CD4-positive, alpha-beta T cell treated with Interleukin-21 for 1 hour (primary cell): ENCODE results near the gene MIA2.
"Not testable (repeated sequence)": the region's sequence is repeated elsewhere in the genome, so short reads cannot be mapped to it uniquely, and the experiment has no call there.

Experiments used
- DNase-seq: peaks from one replicate; pipeline ENCODE4 v3.0.0-alpha.2; 2020

MIA2 gene

DNA sequence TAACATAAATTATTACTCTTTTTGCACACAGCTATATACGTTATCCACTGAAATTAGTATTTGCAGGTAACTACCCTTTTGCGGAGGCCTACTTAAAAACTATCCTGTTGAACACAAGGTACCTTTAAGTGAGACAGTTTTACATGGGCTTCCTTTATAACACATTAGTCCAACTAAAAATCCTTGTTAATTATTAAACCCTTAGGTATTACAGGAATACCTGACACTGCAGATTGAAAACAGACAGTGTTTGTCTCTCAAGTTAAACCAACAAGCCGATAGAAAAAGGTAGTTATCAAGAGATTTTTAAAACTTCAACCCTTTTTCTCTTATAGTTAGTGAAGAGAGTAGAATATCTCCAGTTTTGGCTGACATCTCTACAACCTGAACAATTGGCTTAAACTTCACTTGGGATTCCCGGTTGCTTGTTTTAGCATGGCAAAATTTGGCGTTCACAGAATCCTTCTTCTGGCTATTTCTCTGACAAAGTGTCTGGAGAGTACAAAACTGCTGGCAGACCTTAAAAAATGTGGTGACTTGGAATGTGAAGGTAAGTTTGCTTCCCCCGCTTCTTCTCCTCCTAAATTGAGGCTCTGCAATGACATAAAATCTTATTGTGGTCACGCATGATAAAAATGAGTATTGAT, at the start of gene MIA2:
TSS of gene MIA2 (plus strand) at position 236 of the 647 bp plus-strand sequence. CDS start at position 436, 200 bp downstream.
- DNase-seq, result no peak

DNA sequence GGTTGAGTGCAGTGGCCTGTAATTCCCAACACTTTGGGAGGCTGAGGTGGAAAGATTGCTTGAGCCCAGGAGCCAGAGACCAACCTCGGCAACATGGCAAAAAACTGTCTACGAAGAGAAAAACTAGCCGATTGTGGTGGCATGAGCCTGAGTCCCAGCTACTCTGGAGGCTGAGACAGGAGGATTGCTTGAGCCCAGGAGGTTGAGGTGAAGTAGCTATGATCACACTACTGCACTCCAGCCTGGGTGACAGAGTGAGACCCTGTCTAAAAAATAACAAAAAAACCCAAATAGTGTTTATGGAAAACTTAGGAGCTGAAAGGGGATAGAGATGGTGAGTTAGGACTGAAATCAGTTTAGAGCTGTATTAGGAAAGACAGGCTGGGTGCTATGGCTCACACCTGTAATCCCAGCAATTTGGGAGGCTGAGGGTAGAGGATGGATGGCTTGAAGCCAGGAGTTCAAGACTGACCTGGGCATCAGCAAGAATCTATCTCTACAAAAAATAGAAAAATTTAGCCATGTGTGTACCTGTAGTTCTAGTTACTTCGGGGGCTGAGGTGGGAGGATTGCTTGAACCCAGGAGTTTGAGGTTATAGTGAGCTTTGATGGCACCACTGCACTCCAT, 49.0 kb upstream of the MIA2 start:
- no peak for DNase-seq

GRCh38 chr14:39185256-39186049, 48.3 kb upstream of the MIA2 start:
- no peak for DNase-seq

GRCh38 chr14:39186941-39187525, 46.7 kb upstream of the MIA2 start:
- DNase-seq, result no peak

DNA sequence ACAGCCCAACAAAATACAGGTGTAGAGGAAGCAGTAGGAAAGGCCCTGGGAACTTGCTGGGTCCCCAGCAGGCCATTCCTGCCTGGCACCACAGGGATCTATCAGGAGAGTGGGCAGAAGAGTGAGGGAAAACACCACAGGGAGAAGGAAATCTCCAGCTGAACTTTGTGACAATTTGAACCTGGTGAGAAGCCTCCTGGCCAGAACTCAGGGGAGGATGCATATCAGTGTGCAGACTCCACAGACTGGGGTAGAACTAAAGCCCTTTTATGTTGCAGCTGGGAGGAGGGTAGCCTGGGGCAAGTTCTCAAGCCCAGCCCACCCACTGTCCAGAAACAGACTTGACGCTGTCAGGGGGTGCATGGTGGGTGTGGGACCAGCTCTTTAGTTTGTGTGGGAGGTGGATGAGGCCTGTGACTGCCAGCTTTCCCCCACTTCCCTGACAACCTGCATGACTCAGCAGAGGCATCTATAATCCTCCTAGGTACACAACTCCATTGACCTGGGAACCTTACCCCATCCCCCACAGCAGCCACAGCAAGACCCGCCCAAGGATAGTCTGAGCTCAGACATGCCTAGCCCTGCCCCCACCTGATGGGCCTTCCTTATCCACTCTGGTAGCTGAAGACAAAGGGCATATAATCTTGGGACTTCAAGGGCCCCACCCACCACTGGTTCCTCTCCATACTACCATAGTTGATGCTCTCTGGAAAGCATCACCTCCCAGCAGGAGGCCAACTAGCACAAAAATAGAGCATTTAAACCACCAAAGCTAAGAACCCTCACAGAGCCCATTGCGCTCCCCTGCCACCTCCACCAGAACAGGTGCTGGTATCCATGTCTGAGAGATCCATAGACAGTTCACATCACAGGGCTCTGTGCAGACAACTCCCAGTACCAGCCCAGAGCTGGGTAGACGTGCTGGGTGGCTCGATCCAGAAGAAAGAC, 29.8 kb upstream of the MIA2 start:
- DNase-seq, result no peak

- DNase-seq, result not testable (repeated sequence)
These were observed 26.3 kb upstream of the MIA2 start for GRCh38 chr14:39207430-39207829.

DNA sequence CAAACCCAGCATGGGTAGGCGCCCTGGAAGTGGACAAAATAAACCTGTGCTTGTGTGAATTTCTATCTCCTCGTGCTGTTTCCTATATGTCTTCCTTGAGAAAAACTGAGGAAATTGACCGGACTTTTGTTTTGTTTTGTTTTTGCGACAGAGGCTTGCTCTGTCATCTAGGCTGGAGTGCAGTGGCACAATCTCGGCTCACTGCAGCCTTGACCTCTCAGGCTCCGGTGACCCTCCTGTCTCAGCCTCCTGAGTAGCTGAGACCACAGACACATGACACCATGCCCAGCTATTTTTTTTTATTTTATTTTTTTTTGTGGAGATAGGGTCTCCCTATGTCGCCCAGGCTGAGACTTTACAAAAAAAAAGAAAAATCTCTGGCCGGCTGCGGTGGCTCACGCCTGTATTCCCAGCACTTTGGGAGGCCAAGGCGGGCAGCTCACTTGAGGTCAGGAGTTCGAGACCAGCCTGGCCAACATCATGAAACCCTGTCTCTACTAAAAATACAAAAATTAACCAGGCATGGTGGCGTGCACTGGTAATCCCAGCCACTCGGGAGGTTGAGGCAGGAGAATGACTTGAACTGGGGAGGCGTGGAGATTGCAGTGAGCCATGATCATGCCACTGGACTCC, 22.5 kb upstream of the MIA2 start:
- DNase-seq, result no peak

DNA sequence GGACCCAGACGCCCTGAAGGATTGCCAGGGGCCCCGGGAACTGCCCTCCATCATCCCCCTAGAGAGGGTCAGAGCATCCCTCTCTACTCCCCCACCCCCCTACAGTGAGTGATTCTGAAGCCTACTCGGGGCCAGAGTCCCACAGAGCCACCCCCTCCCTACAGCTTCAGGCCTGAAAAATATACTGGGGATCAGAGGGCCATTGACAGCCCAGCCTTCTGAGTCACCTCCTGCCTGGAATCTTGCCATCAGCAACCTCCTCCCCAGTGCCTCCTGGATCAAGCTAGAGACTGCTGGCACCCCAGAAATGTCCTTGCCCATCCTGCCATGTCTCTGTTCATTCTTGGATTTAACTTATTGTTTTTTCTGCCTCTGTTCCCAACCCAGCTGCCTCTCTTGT, 21.7 kb upstream of the MIA2 start:
- DNase-seq, result no peak

DNA sequence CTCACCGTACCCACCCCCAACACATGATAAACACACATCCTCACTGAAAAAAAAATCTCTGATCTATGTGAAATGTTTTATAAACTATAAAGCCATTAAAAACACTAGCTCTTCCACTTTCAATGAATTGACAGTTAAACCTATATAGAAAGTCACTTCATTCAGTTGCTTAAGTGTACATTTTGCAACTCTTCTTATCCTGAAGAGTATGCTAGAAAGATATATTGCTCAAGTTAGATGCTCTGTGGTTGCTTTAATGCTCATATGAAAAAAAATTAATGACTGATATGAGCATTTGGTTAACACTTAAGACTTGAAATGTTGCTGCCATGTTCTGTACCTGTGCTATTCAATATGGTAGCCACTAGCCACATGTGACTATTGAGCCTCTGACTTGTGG, 21.0 kb upstream of the MIA2 start:
- no peak for DNase-seq

DNA sequence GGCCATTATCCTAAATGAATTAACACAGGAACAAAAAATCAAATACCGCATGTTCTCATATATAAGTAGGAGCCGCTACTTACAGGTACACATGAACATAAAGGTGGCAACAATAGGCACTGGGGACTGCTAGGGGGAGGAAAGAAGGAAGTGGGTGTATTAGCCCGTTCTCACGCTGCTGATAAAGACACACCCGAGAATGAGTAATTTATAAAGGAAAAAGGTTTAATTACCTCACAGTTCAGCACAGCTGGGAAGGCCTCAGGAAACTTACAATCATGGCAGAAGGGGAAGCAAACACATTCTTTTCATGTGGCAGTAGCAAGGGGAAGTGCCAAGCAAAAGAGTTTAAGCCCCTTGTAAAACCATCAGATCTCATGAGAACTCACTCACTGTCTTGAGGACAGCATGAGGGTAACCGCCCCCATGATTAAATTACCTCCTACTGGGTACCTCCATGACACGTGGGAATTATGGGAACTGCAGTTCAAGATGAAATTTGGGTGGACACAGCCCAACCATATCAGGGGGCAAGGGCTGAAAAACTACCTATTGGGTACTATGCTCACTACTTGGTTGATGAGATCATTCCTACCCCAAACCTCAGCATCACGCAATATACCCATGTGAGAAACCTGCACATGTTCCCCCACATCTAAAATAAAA, 16.4 kb upstream of the MIA2 start:
- DNase-seq, result no peak

DNA sequence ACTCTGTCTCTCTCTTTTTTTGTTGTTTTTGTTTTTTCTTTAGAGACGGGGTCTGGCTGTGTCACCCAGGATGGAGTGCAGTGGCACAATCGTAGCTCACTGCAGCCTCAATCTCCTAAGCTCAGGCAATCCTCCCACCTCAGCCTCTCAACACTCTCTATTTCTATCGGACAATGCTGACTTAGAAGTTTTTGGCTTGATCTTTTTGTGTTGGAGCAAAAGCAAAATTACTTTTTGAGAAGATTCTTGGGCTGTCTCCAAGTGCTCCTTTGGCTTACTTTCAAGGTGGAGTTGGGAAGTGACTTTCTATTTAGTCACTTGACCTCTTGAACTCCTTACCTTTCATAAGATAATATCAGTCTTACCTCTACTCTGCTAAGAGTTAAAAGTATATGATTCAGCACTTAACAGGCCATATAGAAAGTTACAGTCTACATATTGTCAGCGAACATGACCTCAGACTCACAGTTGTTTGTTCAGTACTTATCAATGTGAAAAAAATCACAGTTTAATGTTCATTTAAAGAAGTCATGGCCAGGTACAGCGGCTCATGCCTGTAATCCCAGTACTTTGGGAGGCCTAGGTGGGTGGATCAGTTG, 15.4 kb upstream of the MIA2 start:
- no peak for DNase-seq

- no peak for DNase-seq
These were observed 14.6 kb upstream of the MIA2 start for GRCh38 chr14:39219075-39219499.

DNA sequence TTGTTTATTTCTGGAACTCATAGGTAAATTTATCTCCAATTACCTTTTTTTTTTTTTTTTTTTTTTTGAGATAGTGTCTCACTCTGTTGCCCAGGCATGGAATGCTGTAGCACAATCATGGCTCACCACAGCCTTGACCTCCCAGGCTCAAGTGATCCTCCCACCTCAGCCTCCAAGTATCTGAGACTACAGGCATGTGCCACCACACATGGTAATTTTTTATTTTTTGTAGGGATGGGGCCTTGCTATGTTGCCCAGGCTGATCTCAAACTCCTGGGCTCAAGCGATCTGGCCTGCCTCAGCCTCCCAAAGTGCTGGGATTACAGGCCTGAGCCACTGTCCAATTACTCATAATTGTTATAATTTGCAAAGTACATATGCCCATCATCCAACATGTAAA, 13.2 kb upstream of the MIA2 start:
- not testable (repeated sequence) for DNase-seq

DNA sequence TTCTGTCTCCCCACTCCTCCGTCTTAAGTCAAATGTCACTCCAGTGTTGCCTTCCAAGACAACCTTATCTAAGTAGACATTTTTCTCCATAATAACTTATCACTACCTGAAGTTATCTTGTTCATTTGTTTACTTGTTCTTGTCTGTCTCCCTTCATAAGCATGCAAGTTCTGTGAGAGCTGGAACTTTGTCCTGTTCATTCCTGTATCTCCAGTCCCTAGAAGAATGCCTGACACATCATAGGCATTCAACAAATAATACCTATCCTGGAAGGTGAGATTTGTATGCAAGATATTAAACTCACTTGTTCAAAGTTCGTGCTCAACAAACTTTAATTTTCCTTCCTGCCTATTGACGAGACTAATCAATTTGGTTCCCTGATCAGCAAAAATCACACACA, 5.7 kb upstream of the MIA2 start:
- no peak for DNase-seq

GRCh38 chr14:39228509-39229221, 5.0 kb upstream of the MIA2 start:
- DNase-seq, result no peak

GRCh38 chr14:39229222-39229543, 4.5 kb upstream of the MIA2 start:
- DNase-seq, result peak; percentile 74

DNA sequence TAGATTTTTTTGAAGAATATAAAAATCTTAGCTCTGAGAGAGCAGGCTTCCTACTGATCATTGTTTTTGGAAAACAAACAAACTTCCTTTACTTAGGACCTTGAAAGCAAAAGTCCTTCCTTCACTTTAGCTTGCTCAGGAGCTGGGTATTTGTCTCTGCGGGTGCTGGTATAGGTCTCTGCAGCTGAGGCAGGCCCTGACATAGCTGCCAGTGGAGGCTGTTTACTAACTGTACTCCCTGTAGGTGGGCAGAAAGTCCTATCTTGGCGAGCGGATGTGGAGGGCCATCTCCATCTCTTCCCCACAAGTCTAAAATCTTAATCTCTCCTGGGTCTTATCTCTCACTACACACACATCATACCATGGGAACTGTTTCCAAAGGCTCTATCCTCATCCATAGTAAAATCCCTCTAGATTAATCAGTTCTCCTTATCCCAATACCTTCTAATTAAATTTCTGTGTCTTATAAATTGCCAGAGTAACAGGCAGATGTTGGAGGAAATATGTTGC, 4.1 kb upstream of the MIA2 start:
- no peak for DNase-seq

DNA sequence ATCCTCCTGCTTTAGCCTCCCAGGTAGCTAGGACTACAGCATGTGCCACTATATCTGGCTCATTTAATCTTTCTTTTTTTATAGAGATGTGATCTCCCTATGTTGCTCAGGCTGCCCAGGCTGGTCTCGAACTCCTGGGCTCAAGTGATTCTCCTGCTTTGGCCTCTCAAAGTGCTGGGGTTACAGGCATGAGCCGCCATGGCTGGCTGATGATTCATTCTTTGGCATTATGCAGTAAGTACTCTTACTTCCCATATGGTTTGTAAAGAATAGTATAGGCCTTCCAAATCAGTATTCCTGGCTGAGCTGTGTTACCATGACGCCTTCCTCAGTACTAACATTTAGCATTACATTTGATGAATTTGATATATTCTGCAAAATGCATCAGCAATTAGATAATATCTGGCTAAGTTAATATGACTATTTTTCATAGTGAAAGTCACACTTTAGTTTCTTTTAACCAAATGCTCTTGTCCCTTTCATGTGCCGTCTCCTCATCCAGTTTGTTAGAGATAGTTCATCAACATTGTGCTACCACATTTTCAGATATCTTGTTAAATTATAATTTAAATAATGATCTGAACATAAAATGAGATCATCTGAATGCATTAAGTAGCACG, 3.2 kb upstream of the MIA2 start:
- DNase-seq, result no peak

DNA sequence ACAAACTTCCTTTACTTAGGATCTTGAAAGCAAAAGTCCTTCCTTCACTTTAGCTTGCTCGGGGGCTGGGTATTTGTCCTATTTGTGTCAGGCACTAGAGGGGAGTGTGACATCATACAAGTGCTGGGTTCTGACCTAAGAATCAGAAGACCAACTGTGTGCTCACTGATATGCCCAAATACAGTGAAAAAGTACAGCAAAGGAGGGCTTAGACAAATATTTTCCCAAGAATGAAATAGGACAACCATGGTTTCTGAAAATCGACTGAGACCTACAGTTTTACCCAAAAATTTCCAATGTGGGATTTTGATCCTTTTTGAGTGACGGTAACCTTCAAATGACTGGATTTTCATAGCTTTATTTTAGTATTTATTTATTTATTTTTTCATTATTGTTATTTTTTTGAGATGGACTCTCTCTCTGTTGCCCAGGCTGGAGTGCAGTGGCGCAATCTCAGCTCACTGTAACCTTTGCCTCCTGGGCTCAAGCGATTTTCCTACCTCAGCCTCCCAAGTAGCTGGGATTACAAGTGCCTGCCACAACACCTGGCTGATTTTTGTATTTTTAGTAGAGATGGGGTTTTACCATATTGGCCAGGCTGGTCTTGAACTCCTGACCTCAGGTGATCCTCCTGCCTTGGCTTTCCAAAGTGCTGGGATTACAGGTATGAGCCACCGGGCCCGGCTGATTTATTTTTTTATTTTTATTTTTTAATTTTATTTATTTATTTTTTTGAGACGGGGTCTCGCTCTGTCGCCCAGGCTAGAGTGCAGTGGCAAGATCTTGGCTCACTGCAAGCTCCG, 1.8 kb upstream of the MIA2 start:
- peak; percentile 71 for DNase-seq
